ENCODE data around the gene PGM5.

GRCh38 chr9:68502279-68502678, 145.9 kb downstream of the PGM5 start:
- TF ChIP-seq GATA2 (IDR thresholded peaks at IDR 0.05; ENCODE audit: low read depth, low read length) (no peak), GATA3 (IDR thresholded peaks at IDR 0.05; ENCODE audit: low read depth, low read length) (no peak)
